Measurements from ENCODE around the gene LEFTY2. TPM values are rescaled to one million over a fixed set of nuclear protein-coding genes. Genes with fewer than 3 reads are reported as not detected.

LEFTY2 gene
- total and polyA plus RNA-seq, 9 of the 15 experiments (the other 6 are each of a cell fraction or from before 2014, with no cell fraction given), result 0.04 to 0.14 TPM; not detected in 7

DNA sequence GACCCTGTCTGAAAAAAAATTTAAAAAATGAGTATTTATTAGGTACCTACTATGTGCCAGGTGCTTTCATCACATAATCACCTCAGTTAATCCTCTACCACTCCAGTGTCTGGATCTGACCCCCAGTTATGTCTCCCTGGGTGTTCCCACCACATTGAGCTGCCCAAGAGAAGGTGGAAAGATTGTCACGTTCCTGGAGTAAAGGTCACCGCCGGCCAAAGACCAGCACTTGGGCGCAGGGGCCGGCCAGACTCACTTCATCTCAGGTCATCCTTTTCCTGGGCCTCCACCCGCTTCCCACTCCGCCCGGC, 17.7 kb downstream of the LEFTY2 start:
- in situ Hi-C loops (cut with MboI), result no loop called here
- Histone ChIP-seq H3K9me3 (replicated peaks; ENCODE audit: control insufficient read depth, insufficient read depth, low read depth, low read length) (no peaks in the 10 kb centered on the region), H3K4me3 (peak overlapping the region; percentile 94), H2AFZ (ENCODE audit: low read depth, low read length) (no peak overlapping the region; the same call in 1 of the 2 replicates), H3K4me1 (replicated peaks in 1 of 2; ENCODE audit: control insufficient read depth in 2 of 2, insufficient read depth in 2 of 2, low read length in 2 of 2) (peaks cover 38 to 65% of the 10 kb centered on the region in 2 experiments), H3K27me3 (ENCODE audit: control insufficient read depth in 2 of 2, insufficient read depth in 2 of 2, low read length in 2 of 2) (no peaks in the 10 kb centered on the region), H3K27ac (ENCODE audit: extremely low read depth, low read depth, low read length) (peak overlapping the region; percentile 93), H3K36me3 (ENCODE audit: control insufficient read depth, insufficient read depth, low read length) (peaks cover 47% of the 10 kb centered on the region), H3K4me2 (ENCODE audit: insufficient read depth, low read length) (peak overlapping the region; percentile 87), H3K79me2 (ENCODE audit: control insufficient read depth, insufficient read depth, low read length) (peaks cover 39% of the 10 kb centered on the region), H3K9ac (ENCODE audit: insufficient read depth in 1 of 2, low read depth in 2 of 2, low read length in 2 of 2) (peak overlapping the region; percentile 94 to 97), H3K9me1 (ENCODE audit: control insufficient read depth, insufficient read depth, low read length) (no peaks in the 10 kb centered on the region), H4K20me1 (replicated peaks; ENCODE audit: control insufficient read depth, insufficient read depth, low read length) (no peaks in the 10 kb centered on the region)
- DNase-seq (ENCODE audit: extremely low read depth in 1 of 4, low spot score in 3 of 4) (peak in 2 of 4 experiments; percentile 45 to 70), FAIRE-seq (no peak), ATAC-seq (peak; percentile 4; the same call in 2 of the 3 replicates)
- TF ChIP-seq NR1H2 (CRISPR knock-in tag; IDR thresholded peaks at IDR 0.05) (0 out of 2 replicates have a peak, but pooled peaks have one; percentile 22), ZNF263 (CRISPR knock-in tag; IDR thresholded peaks at IDR 0.05; ENCODE audit: borderline replicate concordance) (peak; percentile 8; the same call in 1 of the 2 replicates), MYNN (IDR thresholded peaks at IDR 0.05) (0 out of 2 replicates have a peak, but pooled peaks have one; percentile 32), MYNN (CRISPR knock-in tag; IDR thresholded peaks at IDR 0.05) (no peak), HOXB6 (CRISPR knock-in tag; IDR thresholded peaks at IDR 0.05; ENCODE audit: borderline replicate concordance) (no peak), RB1 (IDR thresholded peaks at IDR 0.05; ENCODE audit: low read depth) (no peak), HNRNPUL1 (IDR thresholded peaks at IDR 0.05; ENCODE audit: low read length) (0 out of 2 replicates have a peak, but pooled peaks have one; percentile 25), ZKSCAN1 (IDR thresholded peaks at IDR 0.05; ENCODE audit: low read depth, low read length) (peak; percentile 59), NR2C1 (IDR thresholded peaks at IDR 0.05) (no peak), NR2C1 (tag; IDR thresholded peaks at IDR 0.05) (0 out of 2 replicates have a peak, but pooled peaks have one; percentile 8), NEUROD1 (IDR thresholded peaks at IDR 0.05; ENCODE audit: borderline replicate concordance, low read depth, low read length, partially characterized antibody) (no peak), ZNF354B (CRISPR knock-in tag; IDR thresholded peaks at IDR 0.05) (no peak), SMARCA4 (IDR thresholded peaks at IDR 0.05) (peak; percentile 12; the same call in 1 of the 2 replicates)
- TF ChIP-seq, protein P1, sequence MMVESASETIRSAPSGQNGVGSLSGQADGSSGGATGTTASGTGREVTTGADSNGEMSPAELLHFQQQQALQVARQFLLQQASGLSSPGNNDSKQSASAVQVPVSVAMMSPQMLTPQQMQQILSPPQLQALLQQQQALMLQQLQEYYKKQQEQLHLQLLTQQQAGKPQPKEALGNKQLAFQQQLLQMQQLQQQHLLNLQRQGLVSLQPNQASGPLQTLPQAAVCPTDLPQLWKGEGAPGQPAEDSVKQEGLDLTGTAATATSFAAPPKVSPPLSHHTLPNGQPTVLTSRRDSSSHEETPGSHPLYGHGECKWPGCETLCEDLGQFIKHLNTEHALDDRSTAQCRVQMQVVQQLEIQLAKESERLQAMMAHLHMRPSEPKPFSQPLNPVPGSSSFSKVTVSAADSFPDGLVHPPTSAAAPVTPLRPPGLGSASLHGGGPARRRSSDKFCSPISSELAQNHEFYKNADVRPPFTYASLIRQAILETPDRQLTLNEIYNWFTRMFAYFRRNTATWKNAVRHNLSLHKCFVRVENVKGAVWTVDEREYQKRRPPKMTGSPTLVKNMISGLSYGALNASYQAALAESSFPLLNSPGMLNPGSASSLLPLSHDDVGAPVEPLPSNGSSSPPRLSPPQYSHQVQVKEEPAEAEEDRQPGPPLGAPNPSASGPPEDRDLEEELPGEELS (CRISPR knock-in tag; IDR thresholded peaks at IDR 0.05; ENCODE audit: borderline replicate concordance), result peak; percentile 67; the same call in 1 of the 2 replicates
- TF ChIP-seq, protein P2, sequence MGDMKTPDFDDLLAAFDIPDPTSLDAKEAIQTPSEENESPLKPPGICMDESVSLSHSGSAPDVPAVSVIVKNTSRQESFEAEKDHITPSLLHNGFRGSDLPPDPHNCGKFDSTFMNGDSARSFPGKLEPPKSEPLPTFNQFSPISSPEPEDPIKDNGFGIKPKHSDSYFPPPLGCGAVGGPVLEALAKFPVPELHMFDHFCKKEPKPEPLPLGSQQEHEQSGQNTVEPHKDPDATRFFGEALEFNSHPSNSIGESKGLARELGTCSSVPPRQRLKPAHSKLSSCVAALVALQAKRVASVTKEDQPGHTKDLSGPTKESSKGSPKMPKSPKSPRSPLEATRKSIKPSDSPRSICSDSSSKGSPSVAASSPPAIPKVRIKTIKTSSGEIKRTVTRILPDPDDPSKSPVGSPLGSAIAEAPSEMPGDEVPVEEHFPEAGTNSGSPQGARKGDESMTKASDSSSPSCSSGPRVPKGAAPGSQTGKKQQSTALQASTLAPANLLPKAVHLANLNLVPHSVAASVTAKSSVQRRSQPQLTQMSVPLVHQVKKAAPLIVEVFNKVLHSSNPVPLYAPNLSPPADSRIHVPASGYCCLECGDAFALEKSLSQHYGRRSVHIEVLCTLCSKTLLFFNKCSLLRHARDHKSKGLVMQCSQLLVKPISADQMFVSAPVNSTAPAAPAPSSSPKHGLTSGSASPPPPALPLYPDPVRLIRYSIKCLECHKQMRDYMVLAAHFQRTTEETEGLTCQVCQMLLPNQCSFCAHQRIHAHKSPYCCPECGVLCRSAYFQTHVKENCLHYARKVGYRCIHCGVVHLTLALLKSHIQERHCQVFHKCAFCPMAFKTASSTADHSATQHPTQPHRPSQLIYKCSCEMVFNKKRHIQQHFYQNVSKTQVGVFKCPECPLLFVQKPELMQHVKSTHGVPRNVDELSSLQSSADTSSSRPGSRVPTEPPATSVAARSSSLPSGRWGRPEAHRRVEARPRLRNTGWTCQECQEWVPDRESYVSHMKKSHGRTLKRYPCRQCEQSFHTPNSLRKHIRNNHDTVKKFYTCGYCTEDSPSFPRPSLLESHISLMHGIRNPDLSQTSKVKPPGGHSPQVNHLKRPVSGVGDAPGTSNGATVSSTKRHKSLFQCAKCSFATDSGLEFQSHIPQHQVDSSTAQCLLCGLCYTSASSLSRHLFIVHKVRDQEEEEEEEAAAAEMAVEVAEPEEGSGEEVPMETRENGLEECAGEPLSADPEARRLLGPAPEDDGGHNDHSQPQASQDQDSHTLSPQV (IDR thresholded peaks at IDR 0.05), result no peak
- WGBS (ENCODE audit: insufficient coverage, low coverage, missing lambda C conversion rate), result under 1% methylated on average over 8 of the region's 8 CpGs
- no TSS peak for BruUV-seq (replicated peaks)
- intact Hi-C loops (cut with micrococcal nuclease), result no loop called here
- CTCF ChIA-PET (ENCODE audit: low intra/inter-chr PET ratio), result no interaction called here
- POLR2A ChIA-PET, result interaction anchor here (0.6 to 2.8 kb wide), 14 partner anchors 8 to 438 kb away, joined by 3 to 14 read pairs (median 4); partner anchors contain the start of genes LEFTY1, SDE2 and TMEM63A
